G401.6 (cell line): ENCODE results near the gene CIT.
A peak's percentile ranks its signal among the peaks of the same experiment; 100 is the strongest.
"Not testable (repeated sequence)": the region's sequence is repeated elsewhere in the genome, so short reads cannot be mapped to it uniquely, and the experiment has no call there.

Experiments used
- FAIRE-seq: peaks from 2 replicates; lab custom pipeline; 2012; peaks lifted over from hg19 to GRCh38; lab: Jason Lieb, UNC

The CIT gene

DNA sequence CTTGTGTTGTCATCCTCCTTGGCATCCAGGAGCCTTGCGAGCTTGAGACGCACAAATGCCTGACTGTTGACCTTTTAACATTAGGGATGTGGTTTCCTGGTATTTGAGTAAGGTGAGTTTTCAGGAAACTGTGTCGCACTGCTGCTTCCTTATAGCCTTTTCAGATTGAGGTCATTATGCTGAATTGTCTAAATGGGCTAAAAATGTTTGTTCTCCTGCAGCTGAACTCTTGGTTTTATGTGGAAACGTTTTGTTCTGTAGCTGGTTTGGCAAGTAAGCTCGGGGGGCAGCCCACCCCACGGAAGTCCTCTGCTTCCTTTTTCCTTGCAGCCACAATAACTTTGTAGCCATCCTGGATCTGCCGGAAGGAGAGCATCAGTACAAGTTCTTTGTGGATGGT lies 203.5 kb downstream of the CIT start:
- no peak for FAIRE-seq

GRCh38 chr12:119672194-119672593 lies 204.9 kb downstream of the CIT start:
- FAIRE-seq, result no peak

- no peak for FAIRE-seq
Observed at GRCh38 chr12:119671070-119671469, 206.1 kb downstream of the CIT start.

DNA sequence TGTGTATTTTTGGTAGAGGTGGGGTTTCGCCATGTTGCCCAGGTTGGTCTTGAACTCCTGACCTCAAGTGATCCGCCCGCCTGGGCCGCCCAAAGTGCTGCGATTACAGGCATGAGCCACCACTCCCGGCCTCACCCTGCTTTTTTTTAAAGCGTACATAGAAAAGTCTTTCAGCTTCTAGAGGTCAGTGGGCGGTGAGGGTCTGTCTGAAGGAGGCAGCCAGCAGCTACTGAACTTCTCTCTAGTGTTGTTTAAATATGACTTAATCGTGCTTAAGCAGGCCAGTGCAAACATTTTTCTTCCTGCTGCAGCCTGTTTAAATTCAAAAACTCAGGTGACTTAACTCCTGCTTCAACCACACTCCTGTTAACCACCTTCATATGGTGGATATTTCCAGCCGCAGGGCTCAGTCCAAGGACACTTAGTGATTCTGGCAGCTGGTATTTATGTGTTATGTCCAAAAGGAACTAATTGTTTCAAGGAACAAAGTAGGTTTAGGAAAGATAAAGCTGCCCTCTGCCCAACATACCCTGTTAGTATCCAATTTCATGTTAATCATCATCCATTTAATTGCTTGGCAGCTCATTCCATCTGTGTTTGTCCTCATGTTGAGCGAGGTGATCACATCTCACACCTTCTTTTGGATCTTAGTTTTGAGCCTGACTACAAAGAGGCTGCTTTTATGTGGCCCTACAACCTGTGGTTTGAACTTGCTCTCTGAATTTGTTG lies 207.2 kb downstream of the CIT start:
- no peak for FAIRE-seq

GRCh38 chr12:119668324-119668841 lies 208.7 kb downstream of the CIT start:
- no peak for FAIRE-seq

GRCh38 chr12:119667577-119668323 lies 209.4 kb downstream of the CIT start, which contains the start of gene PRKAB1:
Gene PRKAB1, plus strand, starts transcription at chr12:119668133. Its CDS starts 112 bp downstream, at chr12:119668245.
- peak; percentile 91 for FAIRE-seq

- FAIRE-seq, result no peak
Observed at GRCh38 chr12:119666900-119667576, 210.1 kb downstream of the CIT start.

DNA sequence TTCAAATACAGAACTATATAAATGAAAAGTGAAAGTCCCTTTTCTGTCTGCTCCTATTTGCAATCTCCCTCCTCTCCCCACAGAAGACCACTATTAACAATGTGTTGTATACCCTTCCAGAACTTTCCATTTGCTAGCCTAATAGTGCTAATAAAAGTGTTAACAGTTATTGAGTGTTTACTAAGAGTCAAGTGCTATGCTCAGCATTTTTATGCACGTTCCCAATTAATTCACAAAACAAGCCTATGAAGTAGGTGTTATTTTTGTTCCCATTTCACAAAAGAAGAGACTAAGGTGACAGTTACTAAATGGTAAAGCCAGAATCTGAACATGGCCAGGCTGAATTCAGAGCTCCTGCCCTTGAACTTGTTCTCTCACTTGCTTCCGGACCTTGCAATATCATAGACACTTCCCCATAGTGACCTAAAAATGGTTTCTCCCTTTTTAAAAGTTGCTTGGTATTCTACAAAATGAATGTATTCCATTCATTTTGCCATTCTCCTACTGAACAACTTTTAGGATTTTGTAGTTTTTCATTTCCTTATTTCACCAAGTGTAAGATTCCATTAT lies 210.8 kb downstream of the CIT start:
- FAIRE-seq, result no peak

DNA sequence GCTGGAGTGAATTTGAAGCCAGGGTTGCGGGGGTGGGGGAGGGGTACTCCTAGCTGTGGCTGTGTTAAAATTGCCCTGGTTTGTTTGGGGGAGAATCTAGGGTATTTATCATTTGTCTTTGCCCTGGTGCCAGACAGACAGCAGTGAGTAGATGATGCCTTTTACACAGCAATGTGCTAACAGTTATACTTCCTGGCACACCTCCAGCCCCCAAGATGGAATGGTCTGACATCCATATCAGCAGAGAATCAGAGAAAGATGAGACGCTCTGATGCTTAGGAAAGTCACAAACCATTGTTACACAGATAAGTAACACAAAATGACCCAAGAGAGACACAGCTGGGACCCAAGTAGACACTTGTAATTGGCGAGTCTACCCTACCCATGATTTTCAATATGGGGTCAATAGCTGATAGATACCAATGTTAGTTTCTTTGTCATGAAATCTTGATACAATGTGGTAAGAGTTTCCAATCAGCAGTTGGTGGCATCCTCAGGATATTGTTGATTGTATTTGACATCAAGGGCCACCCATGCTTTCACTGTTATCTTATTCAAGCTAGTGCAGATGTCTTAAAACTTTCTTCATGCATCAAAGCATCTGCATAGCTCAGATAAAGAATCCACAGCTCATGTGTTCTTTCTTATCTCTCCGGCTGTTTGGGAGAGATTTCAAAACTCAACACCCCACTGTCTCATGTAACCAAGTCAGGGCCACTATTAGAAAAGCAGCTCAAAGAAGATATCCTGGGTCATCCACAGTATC lies 211.8 kb downstream of the CIT start:
- FAIRE-seq, result no peak

- FAIRE-seq, result no peak
Observed at GRCh38 chr12:119664642-119665041, 212.5 kb downstream of the CIT start.

DNA sequence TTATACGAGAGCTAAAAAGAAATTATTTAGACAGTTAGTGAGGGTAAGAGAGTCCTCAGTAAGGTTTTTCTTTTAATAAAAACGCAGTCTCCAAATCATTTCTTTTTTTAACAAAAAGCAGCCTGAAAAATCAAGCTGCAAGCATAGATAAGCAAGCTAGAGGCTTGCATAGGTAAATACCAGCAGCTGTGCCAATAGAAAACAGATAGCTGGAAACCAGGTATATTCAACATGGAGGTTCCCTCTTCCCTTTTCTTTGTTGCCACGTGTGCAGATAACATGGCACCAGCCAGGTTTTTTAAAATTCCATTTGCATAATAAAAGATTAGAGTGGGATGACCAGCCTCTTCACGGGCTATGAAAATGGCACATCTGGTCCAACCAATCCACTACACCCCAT lies 215.2 kb downstream of the CIT start:
- FAIRE-seq, result no peak

DNA sequence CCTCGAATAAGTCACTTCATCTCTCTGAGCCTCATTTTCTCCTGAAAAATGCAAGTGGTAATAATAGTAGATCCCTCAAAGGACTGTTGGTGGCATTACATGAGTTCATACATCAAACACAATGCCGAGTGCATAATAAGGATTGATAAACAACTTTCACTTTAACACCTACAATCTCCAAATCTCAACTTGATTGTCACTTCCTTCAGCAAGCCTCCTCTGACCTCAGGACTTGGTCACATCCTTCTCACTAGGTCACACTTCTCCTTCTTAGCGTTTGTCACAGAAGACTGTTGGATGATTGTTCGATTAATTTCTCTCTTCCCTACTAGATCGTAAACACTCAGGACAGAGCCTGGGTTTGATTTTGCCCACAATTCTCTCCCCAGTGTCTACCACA lies 217.0 kb downstream of the CIT start:
- no peak for FAIRE-seq

- peak; percentile 80 for FAIRE-seq
Observed at GRCh38 chr12:119659289-119659897, 217.7 kb downstream of the CIT start.

GRCh38 chr12:119658166-119658565 lies 219.0 kb downstream of the CIT start:
- FAIRE-seq, result not testable (repeated sequence)

DNA sequence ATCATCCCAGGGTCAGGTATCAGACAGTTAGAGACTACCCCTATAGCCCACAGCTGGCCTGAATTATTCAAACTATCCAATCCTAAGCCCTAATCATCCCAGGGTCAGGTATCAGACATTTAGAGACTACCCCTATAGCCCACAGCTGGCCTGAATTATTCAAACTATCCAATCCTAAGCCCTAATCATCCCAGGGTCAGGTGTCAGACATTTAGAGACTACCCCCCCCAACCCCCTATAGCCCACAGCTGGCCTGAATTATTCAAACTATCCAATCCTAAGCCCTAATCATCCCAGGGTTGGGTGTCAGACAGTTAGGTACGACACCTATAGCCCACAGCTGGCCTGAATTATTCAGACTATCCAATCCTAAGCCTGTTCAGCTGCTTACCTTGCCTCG lies 220.1 kb downstream of the CIT start:
- FAIRE-seq, result not testable (repeated sequence)

DNA sequence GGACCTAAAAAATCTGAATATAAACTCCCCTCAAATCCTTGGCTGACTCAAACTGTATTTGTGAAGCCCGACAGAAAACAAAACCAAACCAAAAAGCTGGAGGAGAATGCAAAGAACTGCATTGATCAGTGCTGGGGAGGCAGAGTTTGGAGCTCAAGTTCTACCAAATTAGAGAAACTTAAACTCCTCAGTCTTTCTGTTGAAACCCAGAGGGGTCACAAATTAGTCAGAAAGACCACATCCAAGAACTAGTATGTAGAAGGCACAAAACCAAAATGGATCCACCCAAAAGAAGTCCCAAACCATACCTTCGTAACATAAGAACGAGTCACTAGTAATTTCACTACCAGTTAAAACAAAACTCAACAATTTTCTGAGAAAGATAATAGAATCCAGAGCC lies 224.5 kb downstream of the CIT start:
- no peak for FAIRE-seq

GRCh38 chr12:119649202-119649808 lies 227.8 kb downstream of the CIT start:
- FAIRE-seq, result peak; percentile 72

DNA sequence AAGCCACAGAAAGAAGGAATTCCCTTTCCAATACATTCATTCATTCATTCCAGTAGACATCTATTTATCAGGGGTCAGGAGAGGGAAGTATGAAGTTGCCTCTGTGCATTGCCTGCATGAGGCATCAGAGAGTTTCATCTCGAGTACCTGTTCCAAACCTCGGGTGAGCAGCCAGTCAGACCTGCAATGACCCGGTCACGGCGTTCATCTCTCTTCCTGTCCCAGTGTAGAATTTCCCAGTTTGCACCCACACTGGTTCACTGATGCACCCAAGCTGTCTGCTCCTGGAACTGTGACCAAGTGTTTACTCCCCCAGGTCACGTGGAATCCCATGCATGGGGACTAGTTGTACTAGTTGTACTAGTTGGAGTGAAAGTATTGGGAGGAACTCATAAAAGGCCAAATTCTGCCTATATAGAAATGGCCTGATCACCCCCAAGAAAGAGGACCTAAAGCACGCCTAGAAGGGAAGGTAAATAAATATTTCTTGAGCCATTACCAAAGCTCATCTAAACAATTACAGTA lies 231.5 kb downstream of the CIT start:
- FAIRE-seq, result no peak

DNA sequence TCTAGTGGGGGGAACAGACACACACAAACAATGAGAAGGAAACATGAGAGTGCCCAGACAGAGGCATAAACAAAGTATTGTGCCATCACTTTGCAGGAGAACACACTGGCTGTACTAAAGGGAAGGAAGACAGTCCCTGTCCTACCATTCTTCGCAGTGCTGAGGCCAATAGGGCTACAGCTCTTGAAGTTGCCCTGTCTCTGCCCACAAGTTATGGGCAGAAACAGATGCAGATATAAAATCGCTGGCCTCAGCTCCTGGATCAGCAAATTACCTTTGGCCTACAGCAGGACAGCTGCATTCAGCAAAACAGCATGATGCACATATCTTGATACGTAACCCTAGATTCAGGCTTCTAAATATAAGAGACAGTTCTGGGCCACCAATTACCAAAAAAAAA lies 232.2 kb downstream of the CIT start:
- no peak for FAIRE-seq

- FAIRE-seq, result no peak
Observed at GRCh38 chr12:119642986-119643385, 234.1 kb downstream of the CIT start.
